Fibroblast of lung (primary cell): ENCODE data around the gene ARID5A.

Source experiments
- EZH2 ChIP-seq: IDR thresholded peaks from 2 replicates; pipeline ENCODE4 v1.5.1; 2012; ENCODE audit warnings: low read length, control low read depth, mild to moderate bottlenecking; ENCODE audit errors: missing control alignments
- TF ChIP-seq, protein P1 (sequence below), 2 donors: IDR thresholded peaks in 1 of 2; conservative IDR thresholded peaks in 1 of 2; 1 replicate in 1 of 2; 2 replicates in 1 of 2; pipeline ENCODE4 v1.5.1; 2011 to 2012; ENCODE audit warnings: low read length in 2 of 2, control low read depth in 1 of 2, inconsistent platforms in 1 of 2, low read depth in 1 of 2, mild to moderate bottlenecking in 1 of 2

DNA sequence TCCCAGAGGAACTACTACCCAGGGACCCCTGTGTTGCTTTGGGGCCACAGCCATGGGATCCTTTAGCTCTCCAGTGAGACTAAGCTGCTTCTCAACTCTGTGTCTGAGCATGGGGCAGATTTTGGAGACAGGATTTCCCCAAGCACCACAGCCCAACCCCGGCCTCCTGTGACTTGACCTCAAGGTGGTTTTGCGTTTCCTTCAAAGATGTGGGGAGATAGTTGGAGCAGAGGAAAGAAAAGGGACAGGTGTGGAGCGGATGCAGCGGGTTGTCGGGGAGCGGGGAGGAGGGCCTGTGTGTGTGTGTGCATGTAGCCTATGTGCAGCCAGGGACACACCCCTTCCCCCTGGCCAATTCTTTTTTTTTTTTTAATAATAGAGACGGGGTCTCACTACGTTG, 10.2 kb downstream of the ARID5A start:
- TF ChIP-seq EZH2, result no peak
- TF ChIP-seq, protein P1, sequence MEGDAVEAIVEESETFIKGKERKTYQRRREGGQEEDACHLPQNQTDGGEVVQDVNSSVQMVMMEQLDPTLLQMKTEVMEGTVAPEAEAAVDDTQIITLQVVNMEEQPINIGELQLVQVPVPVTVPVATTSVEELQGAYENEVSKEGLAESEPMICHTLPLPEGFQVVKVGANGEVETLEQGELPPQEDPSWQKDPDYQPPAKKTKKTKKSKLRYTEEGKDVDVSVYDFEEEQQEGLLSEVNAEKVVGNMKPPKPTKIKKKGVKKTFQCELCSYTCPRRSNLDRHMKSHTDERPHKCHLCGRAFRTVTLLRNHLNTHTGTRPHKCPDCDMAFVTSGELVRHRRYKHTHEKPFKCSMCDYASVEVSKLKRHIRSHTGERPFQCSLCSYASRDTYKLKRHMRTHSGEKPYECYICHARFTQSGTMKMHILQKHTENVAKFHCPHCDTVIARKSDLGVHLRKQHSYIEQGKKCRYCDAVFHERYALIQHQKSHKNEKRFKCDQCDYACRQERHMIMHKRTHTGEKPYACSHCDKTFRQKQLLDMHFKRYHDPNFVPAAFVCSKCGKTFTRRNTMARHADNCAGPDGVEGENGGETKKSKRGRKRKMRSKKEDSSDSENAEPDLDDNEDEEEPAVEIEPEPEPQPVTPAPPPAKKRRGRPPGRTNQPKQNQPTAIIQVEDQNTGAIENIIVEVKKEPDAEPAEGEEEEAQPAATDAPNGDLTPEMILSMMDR (conservative IDR thresholded peaks at IDR 0.05 in 1 of 2, IDR thresholded peaks at IDR 0.05 in 1 of 2; ENCODE audit: low read depth in 1 of 2, low read length in 2 of 2), result no peak
